CD4-positive, alpha-beta T cell treated with Interleukin-12 subunit alpha and Interleukin-12 subunit beta, for 1 hour (primary cell): ENCODE data around the gene G6PC3.
"Not testable (repeated sequence)": the region's sequence is repeated elsewhere in the genome, so short reads cannot be mapped to it uniquely, and the experiment has no call there.

ENCODE experiments used
- DNase-seq: peaks from one replicate; pipeline ENCODE4 v3.0.0-alpha.2; 2020

The G6PC3 gene

GRCh38 chr17:44070455-44071197 is at the start of gene G6PC3:
G6PC3 (plus strand) TSS chr17:44070735; CDS start chr17:44070966, 231 bp downstream.
- peak; percentile 85 for DNase-seq

- DNase-seq, result not testable (repeated sequence)
Observed at GRCh38 chr17:44021227-44021626, 49.3 kb upstream of the G6PC3 start.

GRCh38 chr17:44022246-44022645 is 48.3 kb upstream of the G6PC3 start:
- DNase-seq, result no peak

GRCh38 chr17:44023545-44024270 is 46.8 kb upstream of the G6PC3 start:
- DNase-seq, result no peak

GRCh38 chr17:44024271-44024663 is 46.3 kb upstream of the G6PC3 start:
- no peak for DNase-seq

- DNase-seq, result no peak
Observed at GRCh38 chr17:44024853-44025252, 45.7 kb upstream of the G6PC3 start.

- no peak for DNase-seq
Observed at GRCh38 chr17:44029736-44030135, 40.8 kb upstream of the G6PC3 start.

GRCh38 chr17:44030482-44030881 is 40.1 kb upstream of the G6PC3 start:
- no peak for DNase-seq

GRCh38 chr17:44033861-44034408 is 36.6 kb upstream of the G6PC3 start:
- DNase-seq, result no peak

GRCh38 chr17:44034688-44035087 is 35.8 kb upstream of the G6PC3 start:
- not testable (repeated sequence) for DNase-seq

GRCh38 chr17:44037471-44037870 is 33.1 kb upstream of the G6PC3 start:
- DNase-seq, result no peak

GRCh38 chr17:44038604-44039011 is 31.9 kb upstream of the G6PC3 start:
- DNase-seq, result no peak

GRCh38 chr17:44039829-44040635 is 30.5 kb upstream of the G6PC3 start:
- DNase-seq, result no peak

- DNase-seq, result no peak
Observed at GRCh38 chr17:44043272-44043696, 27.3 kb upstream of the G6PC3 start.

GRCh38 chr17:44044071-44044470 is 26.5 kb upstream of the G6PC3 start:
- no peak for DNase-seq

- DNase-seq, result no peak
Observed at GRCh38 chr17:44045486-44045885, 25.0 kb upstream of the G6PC3 start.

- not testable (repeated sequence) for DNase-seq
Observed at GRCh38 chr17:44046893-44047292, 23.6 kb upstream of the G6PC3 start.

GRCh38 chr17:44049294-44050060 is 21.1 kb upstream of the G6PC3 start:
- DNase-seq, result no peak

GRCh38 chr17:44053125-44053872 is 17.2 kb upstream of the G6PC3 start:
- no peak for DNase-seq

- DNase-seq, result no peak
Observed at GRCh38 chr17:44059101-44059892, 11.2 kb upstream of the G6PC3 start.

GRCh38 chr17:44061446-44061845 is 9.1 kb upstream of the G6PC3 start:
- DNase-seq, result no peak
